Activated CD8-positive, alpha-beta T cell treated with anti-CD3 and anti-CD28 coated beads for 36 hours (primary cell): ENCODE data around the gene GAS2L3. TPM values are rescaled to one million over a fixed set of nuclear protein-coding genes. Genes with fewer than 3 reads are reported as not detected.

ENCODE experiments used
- ATAC-seq: fragments of 200-7000 bp; cut with Tn5 transposase; one replicate; pipeline ENCODE4 v1.10.0; 2021; ENCODE audit warnings: mild to moderate bottlenecking, moderate library complexity
- CTCF ChIA-PET: fragments of 350-600 bp; sonication (Branson Sonifier 250); formaldehyde crosslinking; loops from one replicate; lab custom pipeline; 2021; ENCODE audit warnings: antibody characterized with exemption; lab: Charles Lee
- POLR2A ChIA-PET: fragments of 350-600 bp; sonication (Branson Sonifier 250); formaldehyde crosslinking; loops from one replicate; lab custom pipeline; 2021; ENCODE audit warnings: antibody characterized with exemption; lab: Charles Lee
- DNase-seq: peaks from one replicate; pipeline ENCODE4 v3.0.0-alpha.2; 2020
- H3K27ac Mint-ChIP-seq: one replicate; pipeline ENCODE4 v1.8.0; 2021; ENCODE audit warnings: mild to moderate bottlenecking, mixed read lengths
- H3K27me3 Mint-ChIP-seq: one replicate; pipeline ENCODE4 v1.8.0; 2021; ENCODE audit warnings: mixed read lengths
- H3K36me3 Mint-ChIP-seq: one replicate; pipeline ENCODE4 v1.8.0; 2021; ENCODE audit warnings: low read depth, mixed read lengths
- H3K4me1 Mint-ChIP-seq: one replicate; pipeline ENCODE4 v1.8.0; 2021; ENCODE audit warnings: low read depth, mixed read lengths
- H3K4me3 Mint-ChIP-seq: one replicate; pipeline ENCODE4 v1.8.0; 2021; ENCODE audit warnings: mild to moderate bottlenecking, moderate library complexity, mixed read lengths
- H3K9me3 Mint-ChIP-seq: one replicate; pipeline ENCODE4 v1.8.0; 2021; ENCODE audit warnings: mixed read lengths
- CTCF ChIP-seq: fragments of 200-600 bp; IDR thresholded peaks from one replicate; pipeline ENCODE4 v1.8.0; 2022; ENCODE audit warnings: antibody characterized with exemption, mild to moderate bottlenecking
- intact Hi-C: fragments of 100-400 bp; cut with micrococcal nuclease; formaldehyde crosslinking; loops from one replicate; pipeline ENCODE4 v1.10.0; 2022
- total RNA-seq, 2 experiments: library from RNA; stranded (reverse); gene quantifications; one replicate each; pipeline ENCODE4 v1.2.3, GENCODE V29; 2021

The GAS2L3 gene
- total RNA-seq, 2 experiments from 2014 or later: 1.3 to 2.1 TPM

GRCh38 chr12:100674036-100674888 is 100.8 kb downstream of the GAS2L3 start:
- H3K27ac Mint-ChIP-seq: no peak overlapping the region

More at GRCh38 chr12:100674036-100674888, 100.8 kb downstream of the GAS2L3 start:
- H3K4me1 Mint-ChIP-seq: no peaks in the 10 kb centered on the region
- no peaks in the 10 kb centered on the region for H3K36me3 Mint-ChIP-seq
- intact Hi-C loops: loop anchor here (10.0 kb wide), 1 partner anchor 329 kb away; no protein-coding TSS in a partner anchor
- TF ChIP-seq CTCF: no peak
- POLR2A ChIA-PET: no interaction called here
- H3K4me3 Mint-ChIP-seq: no peak overlapping the region
- ATAC-seq (no peak), DNase-seq (no peak)
- CTCF ChIA-PET: no interaction called here
- H3K9me3 Mint-ChIP-seq: no peaks in the 10 kb centered on the region
- peaks cover 5% of the 10 kb centered on the region for H3K27me3 Mint-ChIP-seq

Other genes starting within 250 kb of the GAS2L3 start
- gene SLC17A8, start 216.6 kb upstream of the GAS2L3 start, total RNA-seq: not detected
- gene NR1H4, start 99.8 kb upstream of the GAS2L3 start, total RNA-seq: not detected
- not detected for gene ANO4, start 221.1 kb downstream of the GAS2L3 start, total RNA-seq